Activated CD4-positive, alpha-beta memory T cell treated with anti-CD3 and anti-CD28 coated beads for 36 hours (primary cell): Measurements from ENCODE around the gene CEACAM3. TPM values are rescaled to one million over a fixed set of nuclear protein-coding genes. Genes with fewer than 3 reads are reported as not detected.
"Not testable (repeated sequence)": the region's sequence is repeated elsewhere in the genome, so short reads cannot be mapped to it uniquely, and the experiment has no call there.

Experiments used
- CTCF ChIA-PET: fragments of 350-600 bp; sonication (Branson Sonifier 250); formaldehyde crosslinking; loops from one replicate; lab custom pipeline; 2021; ENCODE audit warnings: antibody characterized with exemption, inconsistent platforms; lab: Charles Lee
- POLR2A ChIA-PET: fragments of 350-600 bp; sonication (Branson Sonifier 250); formaldehyde crosslinking; loops from one replicate; lab custom pipeline; 2021; ENCODE audit warnings: antibody characterized with exemption; lab: Charles Lee
- DNase-seq: peaks from one replicate; pipeline ENCODE4 v3.0.0-alpha.2; 2020
- H3K27ac Mint-ChIP-seq: one replicate; pipeline ENCODE4 v1.8.0; 2021; ENCODE audit warnings: mixed read lengths
- H3K27me3 Mint-ChIP-seq: one replicate; pipeline ENCODE4 v1.8.0; 2021; ENCODE audit warnings: mixed read lengths
- H3K36me3 Mint-ChIP-seq: one replicate; pipeline ENCODE4 v1.8.0; 2021; ENCODE audit warnings: mixed read lengths
- H3K4me1 Mint-ChIP-seq: one replicate; pipeline ENCODE4 v1.8.0; 2021; ENCODE audit warnings: low read depth, mixed read lengths
- H3K4me3 Mint-ChIP-seq: one replicate; pipeline ENCODE4 v1.8.0; 2021; ENCODE audit warnings: mild to moderate bottlenecking, mixed read lengths
- H3K9me3 Mint-ChIP-seq: one replicate; pipeline ENCODE4 v1.8.0; 2021; ENCODE audit warnings: mixed read lengths
- intact Hi-C: fragments of 100-400 bp; cut with micrococcal nuclease; formaldehyde crosslinking; loops from one replicate; pipeline ENCODE4 v1.15.1; 2023
- total RNA-seq, 2 experiments: library from RNA; stranded (reverse); gene quantifications; one replicate each; pipeline ENCODE4 v1.2.3, GENCODE V29; 2021

The CEACAM3 gene
- not detected for total RNA-seq

GRCh38 chr19:41796362-41796761, at the start of gene CEACAM3:
Gene CEACAM3, plus strand, starts transcription at chr19:41796587. Its CDS starts 91 bp downstream, at chr19:41796678.
- CTCF ChIA-PET: interaction anchor here (1.0 to 6.4 kb wide), 12 partner anchors 11 to 155 kb away, joined by 3 to 94 read pairs (median 16); partner anchors contain the start of gene CEACAM6
- Mint-ChIP-seq H3K27me3 (peaks cover 26% of the 10 kb centered on the region), H3K9me3 (no peaks in the 10 kb centered on the region)

GRCh38 chr19:41746593-41747227, 49.7 kb upstream of the CEACAM3 start:
- Mint-ChIP-seq H3K9me3 (no peaks in the 10 kb centered on the region), H3K4me3 (no peak overlapping the region), H3K4me1 (no peaks in the 10 kb centered on the region), H3K36me3 (no peaks in the 10 kb centered on the region), H3K27me3 (peaks cover 52% of the 10 kb centered on the region), H3K27ac (no peak overlapping the region)
- CTCF ChIA-PET: interaction anchor here (0.7 to 4.1 kb wide), 12 partner anchors 11 to 149 kb away, joined by 3 to 72 read pairs (median 3); partner anchors contain the start of gene CEACAM3
- POLR2A ChIA-PET: no interaction called here
- peak; percentile 66 for DNase-seq
- intact Hi-C loops: loop anchor here (1.0 to 5.0 kb wide), 2 partner anchors 39 to 104 kb away; no protein-coding TSS in a partner anchor

More at GRCh38 chr19:41796362-41796761, at the start of gene CEACAM3:
- no peak for DNase-seq
- H3K36me3 Mint-ChIP-seq: no peaks in the 10 kb centered on the region
- no peak within 1 kb of the TSS for H3K4me3 Mint-ChIP-seq
- POLR2A ChIA-PET: no interaction called here
- H3K4me1 Mint-ChIP-seq: no peaks in the 10 kb centered on the region
- no peak within 1 kb of the TSS for H3K27ac Mint-ChIP-seq
- intact Hi-C loops: loop anchor here (5.0 kb wide), 1 partner anchor 41 kb away; no protein-coding TSS in a partner anchor

GRCh38 chr19:41748012-41748411, 48.4 kb upstream of the CEACAM3 start:
- no peak for DNase-seq
- Mint-ChIP-seq H3K4me3 (no peak overlapping the region), H3K27ac (no peak overlapping the region), H3K9me3 (no peaks in the 10 kb centered on the region), H3K4me1 (no peaks in the 10 kb centered on the region), H3K36me3 (no peaks in the 10 kb centered on the region), H3K27me3 (peaks cover 57% of the 10 kb centered on the region)
- CTCF ChIA-PET: interaction anchor here (0.8 to 4.1 kb wide), 5 partner anchors 37 to 106 kb away, joined by 3 to 72 read pairs (median 7); no protein-coding TSS in a partner anchor
- intact Hi-C loops: loop anchor here (5.0 kb wide), 1 partner anchor 106 kb away; no protein-coding TSS in a partner anchor
- POLR2A ChIA-PET: no interaction called here

DNA sequence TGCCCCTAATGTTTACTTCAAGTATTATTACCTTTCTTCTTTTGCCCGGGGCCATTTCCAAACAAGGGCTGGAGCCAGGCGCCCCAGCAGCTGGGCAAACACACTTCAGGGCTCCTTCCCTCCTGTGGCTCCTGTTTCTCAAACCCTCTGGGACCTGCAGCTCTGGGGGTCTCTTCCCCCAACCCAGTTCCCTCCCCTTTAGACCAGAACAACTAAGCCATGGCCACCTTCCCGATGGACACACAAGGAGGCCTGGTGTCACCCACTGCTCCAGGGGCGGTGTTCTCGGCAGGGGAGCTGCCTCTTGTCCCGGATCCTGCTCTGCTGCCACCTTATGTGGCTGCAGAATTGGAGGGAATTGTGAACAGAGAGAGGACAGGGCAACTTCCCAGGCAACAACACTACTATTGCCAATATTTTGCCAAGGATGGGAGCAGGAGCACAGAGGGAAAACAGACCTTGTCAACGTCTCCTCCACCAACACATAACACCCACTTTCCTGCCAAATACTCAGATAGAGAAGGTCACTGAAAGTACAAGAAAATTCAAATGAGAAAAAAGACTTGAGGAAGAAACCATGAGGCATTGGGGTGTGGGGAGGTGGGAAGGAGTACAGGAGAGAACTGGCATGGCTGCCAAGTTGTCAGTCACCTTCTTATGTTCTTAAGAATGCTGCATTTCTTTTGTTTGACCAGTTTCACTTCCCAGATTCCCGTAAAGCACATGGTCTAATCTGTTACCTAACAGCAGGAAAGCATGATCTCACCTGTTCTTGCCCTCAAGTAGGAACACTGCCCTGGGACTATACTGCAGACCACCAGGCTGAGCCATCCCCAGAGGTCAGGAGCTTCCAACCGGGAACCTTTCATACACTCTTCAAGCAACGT, 45.9 kb upstream of the CEACAM3 start:
- H3K36me3 Mint-ChIP-seq, H3K4me1 Mint-ChIP-seq, H3K27ac Mint-ChIP-seq: not testable (repeated sequence)

GRCh38 chr19:41753159-41753558, 43.2 kb upstream of the CEACAM3 start:
- intact Hi-C loops: loop anchor here (1.0 kb wide), 1 partner anchor 32 kb away; no protein-coding TSS in a partner anchor
- H3K36me3 Mint-ChIP-seq: no peaks in the 10 kb centered on the region
- H3K9me3 Mint-ChIP-seq: no peaks in the 10 kb centered on the region
- ChIA-PET CTCF (interaction anchor here (0.6 to 6.0 kb wide), 48 partner anchors 11 to 737 kb away, joined by 3 to 158 read pairs (median 6); partner anchors contain the start of gene CEACAM3), POLR2A (interaction anchor here (1.0 kb wide), 1 partner anchor 69 kb away, joined by 3 read pairs; no protein-coding TSS in a partner anchor)
- peaks cover 33% of the 10 kb centered on the region for H3K27me3 Mint-ChIP-seq
- H3K4me3 Mint-ChIP-seq: no peak overlapping the region
- peak; percentile 79 for DNase-seq
- no peak overlapping the region for H3K27ac Mint-ChIP-seq
- peaks cover 5% of the 10 kb centered on the region for H3K4me1 Mint-ChIP-seq

More for the DNA sequence above, 45.9 kb upstream of the CEACAM3 start:
- ChIA-PET POLR2A (interaction anchor here (0.5 kb wide), 1 partner anchor 20 kb away, joined by 3 read pairs; no protein-coding TSS in a partner anchor), CTCF (interaction anchor here (0.8 to 6.0 kb wide), 9 partner anchors 9 to 104 kb away, joined by 3 to 158 read pairs (median 49); partner anchors contain the start of gene CEACAM3)
- DNase-seq, intact Hi-C loops, H3K9me3 Mint-ChIP-seq, H3K4me3 Mint-ChIP-seq: not testable (repeated sequence)
- H3K27me3 Mint-ChIP-seq: peaks cover 49% of the 10 kb centered on the region

DNA sequence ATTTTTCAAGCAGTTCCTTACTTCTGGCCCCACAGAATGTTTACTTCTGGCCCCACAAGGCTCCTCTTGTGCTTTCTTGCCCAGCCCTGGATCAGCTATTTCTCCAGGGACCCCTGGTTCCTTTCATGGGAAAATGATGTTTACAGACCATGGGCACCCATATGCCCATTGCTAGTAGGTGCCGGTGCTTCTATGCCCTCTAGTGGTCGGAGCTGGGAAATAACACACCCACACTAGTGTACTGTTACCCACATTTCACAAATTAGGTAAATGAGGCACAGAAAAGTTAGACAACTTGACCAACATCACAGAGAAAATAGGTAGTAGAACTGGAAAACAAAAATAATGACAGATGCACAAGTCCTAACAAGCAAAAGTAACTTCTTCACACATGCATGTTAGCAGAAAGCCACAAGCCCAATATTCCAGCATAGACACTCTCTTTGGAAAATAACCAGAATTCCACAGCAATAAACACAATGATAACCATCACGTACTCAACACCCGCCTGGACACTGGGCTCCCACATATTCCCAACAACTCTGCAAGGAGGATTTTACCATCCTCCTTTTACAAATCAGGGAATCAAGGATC, 42.4 kb upstream of the CEACAM3 start:
- peaks cover 31% of the 10 kb centered on the region for H3K27me3 Mint-ChIP-seq
- peak; percentile 78 for DNase-seq
- H3K4me1 Mint-ChIP-seq: peaks cover 5% of the 10 kb centered on the region
- H3K4me3 Mint-ChIP-seq: no peak overlapping the region
- intact Hi-C loops: loop anchor here (1.0 kb wide), 1 partner anchor 31 kb away; no protein-coding TSS in a partner anchor
- H3K27ac Mint-ChIP-seq: no peak overlapping the region
- no peaks in the 10 kb centered on the region for H3K36me3 Mint-ChIP-seq
- CTCF ChIA-PET: interaction anchor here (0.7 to 6.0 kb wide), 28 partner anchors 10 to 499 kb away, joined by 3 to 158 read pairs (median 9); partner anchors contain the start of gene CEACAM3
- POLR2A ChIA-PET: no interaction called here
- H3K9me3 Mint-ChIP-seq: no peaks in the 10 kb centered on the region

DNA sequence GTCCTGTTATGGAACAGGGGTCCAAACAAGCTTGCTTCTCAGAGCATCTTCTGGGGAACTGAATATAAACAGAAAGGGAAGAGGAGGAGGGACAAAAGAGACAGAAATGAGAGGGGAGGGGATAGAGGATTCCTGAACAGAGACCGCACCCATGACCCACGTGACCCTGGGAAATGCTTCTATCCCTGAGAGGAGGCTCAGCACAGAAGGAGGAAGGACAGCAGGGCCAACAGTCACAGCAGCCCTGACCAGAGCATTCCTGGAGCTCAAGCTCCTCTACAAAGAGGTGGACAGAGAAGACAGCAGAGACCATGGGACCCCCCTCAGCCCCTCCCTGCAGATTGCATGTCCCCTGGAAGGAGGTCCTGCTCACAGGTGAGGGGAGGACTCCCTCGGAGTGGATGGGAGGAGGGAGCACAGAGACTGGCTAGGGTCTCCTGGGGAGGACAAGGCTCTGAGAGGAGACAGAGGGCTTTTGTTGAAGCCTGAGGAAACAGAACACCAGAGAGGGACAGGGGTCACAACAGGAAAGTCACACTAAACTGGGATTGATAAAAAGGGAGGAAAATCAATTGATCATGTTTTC, 41.0 kb upstream of the CEACAM3 start, which contains the start of gene CEACAM6:
Gene CEACAM6, plus strand, starts transcription at position 203 of the 586 bp plus-strand sequence. Its CDS starts 109 bp downstream, at position 312.
- H3K4me1 Mint-ChIP-seq: peaks cover 5% of the 10 kb centered on the region
- no peak within 1 kb of the TSS for H3K27ac Mint-ChIP-seq
- ChIA-PET POLR2A (no interaction called here), CTCF (interaction anchor here (1.0 to 6.0 kb wide), 10 partner anchors 8 to 113 kb away, joined by 4 to 158 read pairs (median 48); partner anchors contain the start of gene CEACAM3)
- peaks cover 41% of the 10 kb centered on the region for H3K27me3 Mint-ChIP-seq
- H3K9me3 Mint-ChIP-seq: no peaks in the 10 kb centered on the region
- no peaks in the 10 kb centered on the region for H3K36me3 Mint-ChIP-seq
- H3K4me3 Mint-ChIP-seq: no peak within 1 kb of the TSS
- intact Hi-C loops: no loop called here
- DNase-seq: no peak

- intact Hi-C loops: no loop called here
- no peak for DNase-seq
- H3K4me3 Mint-ChIP-seq: no peak overlapping the region
- POLR2A ChIA-PET: no interaction called here
- peaks cover 2% of the 10 kb centered on the region for H3K4me1 Mint-ChIP-seq
- no peaks in the 10 kb centered on the region for H3K36me3 Mint-ChIP-seq
- no peaks in the 10 kb centered on the region for H3K9me3 Mint-ChIP-seq
- CTCF ChIA-PET: interaction anchor here (0.9 kb wide), 1 partner anchor 35 kb away, joined by 3 read pairs; no protein-coding TSS in a partner anchor
- peaks cover 56% of the 10 kb centered on the region for H3K27me3 Mint-ChIP-seq
- no peak overlapping the region for H3K27ac Mint-ChIP-seq
Measured at GRCh38 chr19:41758846-41759245, 37.5 kb upstream of the CEACAM3 start.

GRCh38 chr19:41767115-41767514, 29.3 kb upstream of the CEACAM3 start:
- DNase-seq: no peak
- peaks cover 46% of the 10 kb centered on the region for H3K27me3 Mint-ChIP-seq
- H3K4me1 Mint-ChIP-seq: peaks cover under 1% of the 10 kb centered on the region
- H3K27ac Mint-ChIP-seq: no peak overlapping the region
- H3K4me3 Mint-ChIP-seq: no peak overlapping the region
- intact Hi-C loops: no loop called here
- POLR2A ChIA-PET: no interaction called here
- no peaks in the 10 kb centered on the region for H3K36me3 Mint-ChIP-seq
- H3K9me3 Mint-ChIP-seq: no peaks in the 10 kb centered on the region
- CTCF ChIA-PET: no interaction called here

- H3K4me1 Mint-ChIP-seq, DNase-seq, CTCF ChIA-PET, intact Hi-C loops, POLR2A ChIA-PET, H3K4me3 Mint-ChIP-seq, H3K9me3 Mint-ChIP-seq, H3K36me3 Mint-ChIP-seq, H3K27ac Mint-ChIP-seq: not testable (repeated sequence)
- H3K27me3 Mint-ChIP-seq: peaks cover 44% of the 10 kb centered on the region
Measured at GRCh38 chr19:41768105-41768504, 28.3 kb upstream of the CEACAM3 start.

- no peak for DNase-seq
- no peak overlapping the region for H3K4me3 Mint-ChIP-seq
- ChIA-PET POLR2A (no interaction called here), CTCF (interaction anchor here (1.0 to 10.4 kb wide), 4 partner anchors 15 to 63 kb away, joined by 3 to 126 read pairs (median 10); partner anchors contain the start of gene CEACAM6)
- H3K4me1 Mint-ChIP-seq: peaks cover 23% of the 10 kb centered on the region
- H3K27ac Mint-ChIP-seq: no peak overlapping the region
- H3K36me3 Mint-ChIP-seq: no peaks in the 10 kb centered on the region
- no peaks in the 10 kb centered on the region for H3K9me3 Mint-ChIP-seq
- peaks cover 50% of the 10 kb centered on the region for H3K27me3 Mint-ChIP-seq
- intact Hi-C loops: loop anchor here (10.0 kb wide), 1 partner anchor 175 kb away; no protein-coding TSS in a partner anchor
Measured at GRCh38 chr19:41769608-41770007, 26.8 kb upstream of the CEACAM3 start.
